Measurements from ENCODE around the gene C1orf52.
A peak's percentile ranks its signal among the peaks of the same experiment; 100 is the strongest.

Gene C1orf52

DNA sequence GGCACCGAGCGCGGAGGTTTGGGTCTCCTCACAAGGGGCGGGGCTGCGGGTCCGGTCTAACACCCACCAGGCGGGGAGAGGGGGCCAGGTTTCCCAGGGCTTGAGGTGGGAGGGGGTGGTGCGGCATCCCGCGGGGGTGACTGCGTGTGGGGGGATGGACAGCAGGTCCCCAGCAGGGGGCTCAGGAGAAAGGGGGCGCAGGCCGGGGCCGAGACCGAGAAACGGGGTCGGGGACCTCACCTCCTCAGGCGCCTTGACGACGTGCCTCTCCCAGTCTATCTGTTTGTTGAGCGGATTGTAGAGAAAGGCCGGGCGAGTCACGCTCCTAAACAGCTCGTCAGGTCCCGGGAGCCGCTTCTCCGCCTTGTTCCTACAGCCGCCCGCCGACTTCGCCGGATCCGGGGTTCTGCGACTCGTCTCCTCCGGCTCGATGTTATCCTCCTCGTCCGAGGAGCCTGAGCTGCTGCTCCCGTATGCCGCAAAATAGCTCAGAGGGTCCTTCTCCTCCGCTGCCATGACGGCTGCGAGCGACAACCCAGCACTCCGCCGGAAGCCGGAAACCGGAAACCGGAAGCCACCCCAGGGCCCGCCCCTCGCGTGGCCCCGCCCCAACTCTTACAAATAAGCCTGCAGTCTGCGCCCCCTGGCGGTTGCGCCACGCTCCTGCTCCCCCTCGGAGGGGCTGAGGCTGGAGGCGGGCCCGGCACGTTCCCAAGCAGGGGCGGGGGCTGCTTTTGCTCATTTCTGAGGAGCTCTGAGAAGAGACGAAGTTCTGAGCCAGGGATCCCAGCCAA lies at the start of gene C1orf52:
C1orf52 (minus strand) TSS at position 545 of the 794 bp plus-strand sequence; CDS start at position 516, 29 bp downstream.
- peak; percentile 95 for DNase-seq (ENCODE audit: low spot score)

- DNase-seq (ENCODE audit: low spot score) = no peak
Measured at GRCh38 chr1:85308833-85309350, 49.4 kb upstream of the C1orf52 start.

DNA sequence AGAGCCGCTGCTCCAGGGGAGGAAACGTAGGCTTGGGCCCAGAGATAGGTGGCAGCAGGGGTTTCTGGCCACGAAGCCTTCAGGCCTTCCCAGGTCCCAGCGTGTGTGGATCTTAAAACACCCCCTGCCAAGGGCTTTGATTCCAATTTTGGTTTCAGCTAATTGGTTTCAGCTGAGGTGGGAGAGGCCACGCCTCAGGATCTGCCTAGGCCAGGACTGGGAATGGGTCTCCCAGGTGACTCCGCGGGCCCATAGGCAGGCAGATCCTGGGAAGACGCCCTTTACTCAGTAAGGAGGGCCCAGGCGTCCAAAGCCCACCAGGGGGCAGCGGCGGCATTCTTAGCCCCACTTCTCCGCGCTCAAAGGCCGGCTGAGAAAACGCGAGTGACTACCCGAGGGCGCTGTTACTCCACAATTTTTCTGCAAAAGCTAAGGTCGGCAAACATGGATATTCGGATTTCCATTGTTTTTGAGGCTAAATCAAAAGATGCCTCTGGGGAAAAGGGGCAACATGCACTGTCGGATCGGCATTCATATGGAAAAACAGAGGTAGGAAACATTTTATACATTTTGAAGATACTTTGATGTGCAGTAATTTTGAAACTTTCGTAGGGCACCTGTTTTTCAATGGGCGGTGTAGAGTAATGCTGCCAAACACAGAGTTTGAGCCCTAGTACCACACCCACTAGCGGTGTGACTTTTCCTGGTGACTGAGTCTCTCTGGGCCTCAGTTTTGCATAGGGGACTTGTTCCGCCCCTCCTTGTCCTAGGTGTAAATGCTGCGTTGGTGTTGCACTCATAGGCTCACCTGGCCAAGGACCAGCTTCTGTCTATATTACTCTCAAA lies 48.7 kb upstream of the C1orf52 start:
- peak; percentile 81 for DNase-seq (ENCODE audit: low spot score)

DNA sequence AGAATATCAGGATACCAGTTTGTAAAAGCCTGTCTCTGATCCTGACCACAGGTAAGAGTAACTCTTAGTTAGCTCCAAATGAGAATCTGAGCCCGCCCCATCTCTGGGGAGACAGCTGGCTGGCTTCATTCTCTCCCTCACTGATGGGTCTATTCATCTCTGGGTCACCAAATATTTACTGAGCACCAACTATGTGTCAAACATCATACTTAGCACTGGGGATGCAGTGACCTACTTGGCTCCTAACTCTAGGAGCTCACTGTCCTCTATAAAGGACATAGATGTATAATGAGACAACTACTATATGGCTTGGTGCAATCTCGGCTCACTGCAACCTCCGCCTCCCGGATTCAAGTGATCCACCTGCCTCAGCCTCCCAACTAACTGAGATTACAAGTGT lies 46.8 kb upstream of the C1orf52 start:
- DNase-seq (ENCODE audit: low spot score) = no peak

DNA sequence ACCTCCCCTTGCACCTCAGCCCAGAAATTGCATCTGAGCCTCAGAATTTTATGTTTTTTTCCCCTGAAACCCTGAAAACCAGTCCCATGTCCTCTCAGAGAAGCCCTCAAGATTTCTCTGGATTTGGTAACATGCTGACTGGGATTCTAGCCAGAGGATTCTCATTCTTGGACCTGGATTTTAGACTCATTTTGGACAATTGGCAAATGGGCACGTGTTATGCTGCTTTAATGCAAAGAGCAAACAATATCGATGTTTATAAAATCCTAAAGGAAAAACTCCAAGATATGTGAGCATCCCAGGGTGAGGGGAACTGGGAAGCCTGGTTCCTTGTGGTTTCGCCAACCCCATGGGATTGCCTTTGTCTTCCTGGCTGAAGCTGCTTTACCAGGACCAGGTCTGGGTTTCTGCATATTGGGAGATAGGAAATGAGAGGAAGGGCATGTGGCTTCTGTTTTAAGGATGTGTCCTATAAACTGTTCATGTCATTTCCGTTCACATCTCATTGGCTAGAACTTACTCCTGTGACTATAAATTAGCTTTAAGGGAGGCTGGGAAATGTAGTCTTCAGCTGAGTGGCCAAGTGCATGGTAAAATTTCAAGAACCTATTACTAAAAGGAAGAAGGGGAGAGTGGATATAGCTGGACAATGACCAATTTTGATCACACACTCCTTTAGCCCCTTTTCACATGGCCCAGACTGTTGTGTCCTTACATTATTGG lies 44.1 kb upstream of the C1orf52 start:
- DNase-seq (ENCODE audit: low spot score) = peak; percentile 15

- DNase-seq (ENCODE audit: low spot score) = no peak
Measured at GRCh38 chr1:85300140-85300539, 40.7 kb upstream of the C1orf52 start.

DNA sequence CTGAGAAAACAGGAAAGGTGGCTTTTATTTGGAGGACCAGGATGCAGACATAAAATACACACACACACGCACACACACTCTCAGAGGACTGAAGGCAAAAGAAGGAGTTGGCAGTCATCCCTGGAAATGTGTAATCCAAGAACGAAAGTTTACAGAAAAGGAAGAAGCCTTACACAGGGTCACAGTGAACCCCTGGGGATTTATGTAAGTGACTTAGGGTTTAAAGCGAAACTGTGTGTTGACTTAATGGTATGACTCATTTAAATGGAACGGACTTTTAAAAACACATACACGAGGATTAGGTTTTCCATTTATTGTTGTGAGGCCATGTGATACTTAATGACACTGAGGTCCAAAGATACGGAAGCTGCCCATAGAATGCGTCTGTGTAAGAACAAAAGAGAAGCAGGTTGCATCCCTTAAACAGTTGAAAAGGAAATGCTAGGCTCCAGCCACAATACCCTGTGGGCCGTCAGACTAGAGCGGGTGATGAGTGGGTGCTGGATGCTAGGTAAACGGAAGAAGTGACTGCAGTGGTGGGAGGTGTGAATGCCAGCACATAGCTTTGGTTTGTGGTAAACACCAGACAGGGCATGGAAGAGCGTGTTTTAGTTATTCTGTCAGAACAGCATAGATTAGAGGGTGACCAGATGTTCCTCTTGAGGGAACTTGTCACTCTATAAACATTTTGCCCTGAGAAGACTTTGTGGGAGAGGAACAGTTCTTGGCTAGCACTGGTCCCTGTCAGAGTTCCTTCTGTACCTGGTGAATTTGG lies 38.6 kb upstream of the C1orf52 start:
- DNase-seq (ENCODE audit: low spot score) = peak; percentile 42

DNA sequence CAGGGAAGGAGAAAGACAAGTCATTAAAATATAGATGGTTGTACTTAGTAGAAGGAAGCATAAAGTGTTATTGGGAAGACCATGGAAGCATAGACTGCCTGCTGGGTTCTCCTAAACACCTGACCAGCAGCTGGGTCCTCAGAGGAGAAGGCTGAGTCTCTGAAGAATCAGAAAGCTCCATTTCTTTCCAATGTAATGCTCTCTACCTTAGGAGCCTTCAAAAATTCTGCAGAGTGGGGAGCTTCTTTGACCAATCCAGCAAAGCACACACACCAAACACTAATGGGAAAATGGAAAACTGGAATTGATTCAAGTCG lies 38.0 kb upstream of the C1orf52 start:
- DNase-seq (ENCODE audit: low spot score) = no peak

DNA sequence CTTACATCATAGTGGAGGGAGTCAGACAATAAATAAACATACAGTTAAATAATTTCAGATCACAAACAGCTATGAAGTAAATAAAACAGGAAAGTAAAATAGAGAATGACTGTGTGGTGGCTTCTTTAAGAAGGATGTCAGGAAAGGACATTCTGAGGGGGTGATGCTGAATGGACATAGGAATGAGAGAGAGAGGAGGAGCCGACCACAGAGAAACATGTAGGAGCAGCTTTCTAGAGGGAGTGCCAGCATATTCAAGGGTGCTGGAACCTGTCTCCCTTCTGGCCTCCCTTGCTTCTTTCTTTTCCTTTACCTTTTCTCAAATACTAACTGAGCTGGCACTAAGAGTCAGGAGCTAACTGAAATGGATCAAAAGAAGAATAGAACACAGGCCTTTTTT lies 37.5 kb upstream of the C1orf52 start:
- DNase-seq (ENCODE audit: low spot score) = no peak

GRCh38 chr1:85295654-85296053 lies 36.2 kb upstream of the C1orf52 start:
- no peak for DNase-seq (ENCODE audit: low spot score)

DNA sequence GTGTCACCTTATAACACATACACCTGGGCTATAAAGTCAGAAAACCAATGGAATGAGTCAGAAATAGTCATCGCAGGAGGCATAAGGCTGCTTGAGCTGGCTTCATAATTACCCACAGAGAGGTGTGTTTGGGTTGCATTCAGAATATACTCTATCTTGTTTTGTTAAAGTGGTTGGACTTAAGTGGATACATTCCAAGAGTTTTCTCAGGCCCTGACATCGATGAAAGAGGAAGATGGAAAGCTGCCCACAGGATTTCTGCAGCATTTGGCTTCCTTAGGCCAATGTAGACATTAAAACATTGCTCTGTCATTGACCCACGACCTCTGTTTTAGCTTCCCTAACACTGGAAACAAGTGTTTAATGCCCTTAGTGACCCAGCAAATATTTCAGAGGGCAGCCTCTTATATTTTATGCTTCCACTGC lies 35.6 kb upstream of the C1orf52 start:
- no peak for DNase-seq (ENCODE audit: low spot score)

- no peak for DNase-seq (ENCODE audit: low spot score)
Measured at GRCh38 chr1:85290826-85291225, 31.4 kb upstream of the C1orf52 start.

GRCh38 chr1:85289848-85290335 lies 30.4 kb upstream of the C1orf52 start:
- DNase-seq (ENCODE audit: low spot score) = no peak

DNA sequence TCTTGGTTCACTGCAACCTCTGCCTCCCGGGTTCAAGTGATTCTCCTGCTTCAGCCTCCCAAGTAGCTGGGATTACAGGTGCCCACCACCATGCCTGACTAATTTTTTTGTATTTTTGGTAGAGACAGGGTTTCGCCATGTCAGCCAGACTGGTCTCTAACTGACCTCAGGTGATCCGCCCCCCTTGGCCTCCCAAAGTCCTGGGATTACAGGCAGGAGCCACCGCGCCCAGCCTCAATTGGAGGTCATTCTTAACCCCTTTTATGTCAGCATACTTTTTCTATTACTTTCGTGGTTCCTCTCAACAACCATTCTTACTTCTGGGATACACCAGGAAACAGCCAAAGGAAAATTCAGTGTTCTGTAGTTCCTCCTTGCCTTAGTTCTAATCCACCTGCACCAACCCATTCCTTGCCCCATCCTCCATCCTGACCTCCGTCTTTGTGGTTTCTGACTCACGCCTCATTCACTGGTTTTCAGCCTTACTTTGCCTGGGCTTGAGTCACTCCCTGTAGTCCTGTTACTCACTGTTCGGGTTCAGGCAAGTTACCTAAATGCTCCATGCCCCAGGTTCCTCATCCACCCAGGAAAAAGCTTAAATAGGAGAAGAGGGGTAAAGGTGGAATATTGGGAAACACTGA lies 29.9 kb upstream of the C1orf52 start:
- DNase-seq (ENCODE audit: low spot score) = no peak

DNA sequence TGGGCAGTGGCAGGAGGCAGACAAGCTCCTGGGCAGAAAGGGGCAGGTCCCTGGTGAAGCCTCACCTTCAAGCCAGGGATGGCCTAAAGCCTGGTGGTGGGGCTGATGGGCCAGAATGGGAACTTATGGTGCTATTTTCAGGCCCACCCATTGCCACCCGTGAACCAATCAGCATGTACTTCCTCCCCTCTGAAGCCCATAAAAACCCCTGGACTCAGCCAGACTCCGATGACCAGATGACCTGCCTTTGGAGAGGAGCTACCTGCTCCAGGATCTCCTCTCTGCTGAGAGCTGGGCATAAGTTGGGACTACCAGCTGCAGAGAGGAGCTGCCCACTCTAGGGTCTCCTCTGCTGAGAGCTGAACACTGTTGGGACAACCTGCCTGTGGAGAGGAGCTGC lies 24.7 kb upstream of the C1orf52 start:
- no peak for DNase-seq (ENCODE audit: low spot score)

GRCh38 chr1:85283475-85284199 lies 24.2 kb upstream of the C1orf52 start:
- DNase-seq (ENCODE audit: low spot score) = no peak

DNA sequence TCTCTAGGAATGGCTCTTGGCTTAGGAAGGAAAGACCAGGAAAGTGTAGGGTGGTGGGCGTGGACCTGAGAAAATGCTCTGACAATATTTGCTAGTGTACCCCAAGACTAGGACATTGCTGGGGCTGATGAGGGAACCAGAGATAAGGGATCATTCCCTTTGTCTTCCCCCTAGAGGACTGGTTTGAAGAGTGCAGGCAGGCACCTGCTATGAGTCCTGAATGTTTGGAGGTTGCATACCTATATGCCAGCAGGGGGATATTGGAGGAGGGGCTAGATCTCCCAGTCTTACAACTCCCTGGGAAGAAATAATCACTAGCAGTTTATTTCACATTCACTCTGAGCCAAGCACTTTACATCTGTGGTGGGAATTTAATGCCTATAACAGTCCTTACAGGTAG lies 23.0 kb upstream of the C1orf52 start:
- DNase-seq (ENCODE audit: low spot score) = peak; percentile 33

DNA sequence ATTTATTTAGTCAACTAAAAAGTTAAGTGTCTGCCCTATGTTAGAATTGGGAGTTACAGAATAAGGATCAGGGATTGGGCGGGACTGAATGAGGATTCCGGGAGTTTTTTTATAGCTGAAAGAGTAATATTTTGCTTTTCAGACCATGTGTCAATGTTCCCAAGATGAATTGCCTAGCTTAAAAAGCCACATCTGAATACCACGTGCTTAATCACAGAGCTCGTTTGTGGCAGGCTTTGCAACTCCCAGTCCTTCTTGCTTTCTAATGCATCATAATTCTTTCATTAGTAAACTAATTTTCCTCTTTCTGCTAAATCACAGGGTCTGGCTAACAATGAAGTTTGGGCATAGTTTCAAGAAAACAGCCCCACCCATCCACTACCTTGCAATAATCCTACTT lies 21.2 kb upstream of the C1orf52 start:
- DNase-seq (ENCODE audit: low spot score) = no peak

DNA sequence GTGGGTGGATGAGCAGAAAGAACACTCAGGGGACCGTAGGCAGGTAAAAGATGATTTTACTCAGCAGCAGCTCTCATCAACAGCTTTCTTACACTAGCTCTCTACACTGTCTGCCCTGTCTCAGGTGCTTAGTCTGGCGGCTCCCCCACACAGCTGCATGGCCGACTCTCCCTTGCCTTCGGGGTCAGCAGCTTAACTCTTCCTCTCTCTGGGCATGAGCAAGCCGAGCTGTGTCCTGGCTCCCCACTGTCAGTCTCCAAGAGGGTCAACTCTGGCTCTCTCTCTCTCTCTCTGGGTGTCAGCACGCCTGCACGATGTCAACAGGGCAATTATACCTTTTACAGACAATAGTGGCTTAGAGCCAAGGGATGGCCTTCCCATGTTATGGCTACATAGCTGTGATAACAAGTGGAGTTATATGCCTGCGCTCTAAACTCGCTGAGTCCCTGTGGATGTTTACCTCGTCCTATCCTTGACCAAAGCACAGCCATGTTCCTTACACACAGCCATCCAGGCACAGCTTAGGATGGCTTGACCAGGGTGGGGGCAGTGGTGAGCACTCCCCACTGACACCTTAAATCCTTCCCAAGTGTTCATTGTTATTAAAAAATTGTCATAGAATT lies 20.1 kb upstream of the C1orf52 start:
- no peak for DNase-seq (ENCODE audit: low spot score)

DNA sequence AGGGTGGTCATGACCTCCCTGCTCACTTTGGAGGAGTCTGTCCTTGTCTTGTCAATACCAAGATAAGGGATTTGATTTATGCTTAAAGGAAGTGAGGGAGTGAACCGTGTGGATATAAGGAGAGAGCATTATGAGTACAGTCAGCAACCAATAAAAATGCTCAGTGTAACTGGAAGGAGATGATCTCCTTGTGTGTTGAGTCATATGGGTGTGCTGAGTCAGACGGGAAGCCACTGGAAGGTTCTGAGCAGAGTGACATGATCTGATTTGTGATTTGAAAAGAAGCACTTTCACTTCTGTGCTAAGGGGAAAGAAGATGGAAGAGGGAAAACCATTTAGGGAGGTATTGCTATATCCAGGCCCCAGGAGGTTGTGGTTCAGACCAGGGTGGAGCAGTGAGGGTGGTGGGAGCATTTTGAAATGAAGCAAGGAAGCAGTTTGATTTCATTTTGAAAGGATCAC lies 19.4 kb upstream of the C1orf52 start:
- DNase-seq (ENCODE audit: low spot score) = no peak

Measured in NAMALWA (cell line).